ENCODE measurements around the gene CADM2.

The CADM2 gene

DNA sequence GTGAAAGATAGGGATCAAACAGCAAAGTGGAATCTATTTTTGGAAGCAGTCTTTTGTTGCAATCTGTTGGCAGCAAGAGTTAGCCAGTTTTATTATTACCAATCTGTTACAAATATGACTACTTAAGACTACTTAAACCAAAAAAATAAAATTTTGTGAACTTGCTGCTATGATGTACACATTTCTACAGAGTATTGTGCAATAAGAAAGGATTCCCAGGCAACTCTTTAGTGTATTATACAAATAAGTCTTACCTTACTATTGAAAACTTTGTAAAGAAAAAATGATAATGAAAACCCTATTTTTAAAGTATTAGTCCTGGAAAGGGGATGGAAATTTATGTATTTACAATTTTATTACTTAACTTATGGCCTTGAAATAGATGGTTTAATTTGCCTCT, 44.7 kb downstream of the CADM2 start:
- TF ChIP-seq ZFX (IDR thresholded peaks at IDR 0.05): no peak
- TF ChIP-seq, protein P1, sequence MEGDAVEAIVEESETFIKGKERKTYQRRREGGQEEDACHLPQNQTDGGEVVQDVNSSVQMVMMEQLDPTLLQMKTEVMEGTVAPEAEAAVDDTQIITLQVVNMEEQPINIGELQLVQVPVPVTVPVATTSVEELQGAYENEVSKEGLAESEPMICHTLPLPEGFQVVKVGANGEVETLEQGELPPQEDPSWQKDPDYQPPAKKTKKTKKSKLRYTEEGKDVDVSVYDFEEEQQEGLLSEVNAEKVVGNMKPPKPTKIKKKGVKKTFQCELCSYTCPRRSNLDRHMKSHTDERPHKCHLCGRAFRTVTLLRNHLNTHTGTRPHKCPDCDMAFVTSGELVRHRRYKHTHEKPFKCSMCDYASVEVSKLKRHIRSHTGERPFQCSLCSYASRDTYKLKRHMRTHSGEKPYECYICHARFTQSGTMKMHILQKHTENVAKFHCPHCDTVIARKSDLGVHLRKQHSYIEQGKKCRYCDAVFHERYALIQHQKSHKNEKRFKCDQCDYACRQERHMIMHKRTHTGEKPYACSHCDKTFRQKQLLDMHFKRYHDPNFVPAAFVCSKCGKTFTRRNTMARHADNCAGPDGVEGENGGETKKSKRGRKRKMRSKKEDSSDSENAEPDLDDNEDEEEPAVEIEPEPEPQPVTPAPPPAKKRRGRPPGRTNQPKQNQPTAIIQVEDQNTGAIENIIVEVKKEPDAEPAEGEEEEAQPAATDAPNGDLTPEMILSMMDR (conservative IDR thresholded peaks at IDR 0.05): no peak
- H3K27ac ChIP-seq: no peak overlapping the region

DNA sequence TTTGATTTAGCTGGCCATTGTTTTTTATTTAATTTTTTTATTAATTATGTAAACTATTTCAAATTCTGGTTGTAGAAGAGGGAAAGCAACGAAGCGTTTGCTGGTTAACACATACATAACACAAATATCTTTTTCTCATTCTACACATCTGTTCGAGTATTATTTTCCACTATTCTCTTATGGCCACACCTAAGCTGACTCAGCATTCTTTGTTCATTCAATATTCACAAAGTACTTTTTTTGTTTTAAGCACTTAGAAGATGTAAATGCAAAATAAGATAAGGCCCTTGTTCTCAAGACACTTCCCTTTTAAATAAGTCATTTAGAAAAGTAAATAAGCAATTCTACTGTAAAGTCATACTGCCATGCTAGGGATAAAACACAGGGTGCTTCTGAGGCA, 45.4 kb downstream of the CADM2 start:
- H3K27ac ChIP-seq: no peak overlapping the region
- no peak for TF ChIP-seq ZFX (IDR thresholded peaks at IDR 0.05)
- TF ChIP-seq, protein P1 (conservative IDR thresholded peaks at IDR 0.05): no peak

DNA sequence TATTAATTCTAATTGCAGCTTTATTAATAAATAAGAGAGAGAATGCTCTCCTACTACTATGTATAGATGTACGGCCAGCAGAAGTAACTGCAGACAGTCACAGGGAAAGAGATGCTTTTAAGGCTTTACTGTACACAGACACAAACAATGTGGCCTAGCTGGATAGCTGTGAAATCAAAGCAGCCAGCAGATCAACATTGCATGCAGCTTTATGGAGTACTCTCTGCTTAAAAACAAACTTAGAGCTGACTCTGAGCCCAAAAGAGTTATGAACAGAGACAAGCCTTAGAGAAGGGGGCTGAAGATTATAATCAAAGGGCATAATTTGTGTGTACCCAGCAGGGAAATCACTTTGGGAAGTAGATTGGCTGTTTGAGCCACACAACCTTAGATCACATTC, 47.2 kb downstream of the CADM2 start:
- H3K27ac ChIP-seq: no peak overlapping the region; the same call in 1 of the 2 replicates
- TF ChIP-seq, protein P1 (conservative IDR thresholded peaks at IDR 0.05): no peak
- no peak for TF ChIP-seq ZFX (IDR thresholded peaks at IDR 0.05)

DNA sequence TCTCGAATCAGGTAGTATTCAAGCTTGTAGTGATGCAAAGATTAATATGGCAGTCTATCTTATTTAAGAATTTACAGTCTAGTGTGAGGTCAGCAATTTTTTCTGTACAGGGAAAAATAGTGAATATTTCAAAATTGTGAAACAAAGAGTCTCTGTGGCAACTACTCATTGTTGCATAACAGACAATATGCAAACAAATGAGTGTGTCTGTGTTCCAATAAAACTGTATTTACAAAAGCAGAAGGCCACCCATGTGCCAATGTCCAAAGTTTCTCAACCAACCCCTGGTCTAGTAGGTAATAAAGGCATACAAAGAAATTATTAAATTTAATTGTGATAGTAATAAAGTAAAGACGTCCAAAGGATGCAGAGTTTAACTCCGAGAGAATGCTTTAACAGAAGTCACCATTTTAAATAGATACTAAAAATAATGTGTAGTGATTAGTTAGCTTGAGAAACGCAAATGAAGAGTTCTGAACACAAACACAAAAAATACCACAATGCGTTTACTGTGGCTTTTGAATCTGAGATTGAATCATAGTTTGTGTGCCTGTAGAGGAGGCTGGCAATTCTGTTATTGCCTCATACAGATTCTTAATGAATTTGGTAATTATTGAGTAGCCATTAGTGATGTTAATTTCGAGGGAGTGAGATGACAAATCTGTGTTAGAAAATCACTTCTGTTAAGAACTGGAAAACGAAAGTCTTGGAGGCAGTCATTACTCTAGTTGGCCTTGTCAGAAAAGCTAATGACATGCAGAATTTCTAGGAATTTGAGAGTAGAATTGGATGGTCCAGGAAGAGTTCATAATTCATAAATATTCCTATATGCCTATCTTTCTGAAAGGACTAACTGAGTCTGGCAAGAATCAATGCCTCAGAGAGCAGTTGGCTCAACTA, 48.7 kb downstream of the CADM2 start:
- TF ChIP-seq, protein P1 (conservative IDR thresholded peaks at IDR 0.05): no peak
- TF ChIP-seq ZFX (IDR thresholded peaks at IDR 0.05): no peak
- no peak overlapping the region for H3K27ac ChIP-seq

DNA sequence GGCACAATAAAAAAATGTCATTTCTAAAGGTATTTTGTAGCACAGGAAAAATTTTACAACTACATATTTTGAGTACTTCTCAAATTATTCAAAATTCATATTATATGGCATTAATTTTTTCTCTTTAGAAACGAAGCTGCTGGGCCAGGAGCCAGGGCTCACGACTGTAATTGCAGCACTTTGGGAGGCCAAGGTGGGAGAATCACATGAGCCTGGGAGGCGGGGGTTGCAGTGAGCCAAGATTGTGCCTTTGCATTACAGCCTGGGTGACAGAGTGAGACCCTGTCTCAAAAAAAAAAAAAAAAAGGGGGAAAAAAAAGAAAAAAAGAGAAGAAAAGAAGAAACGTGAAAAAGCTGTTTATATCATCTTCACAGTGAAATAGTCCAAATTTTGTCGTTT, 62.0 kb downstream of the CADM2 start:
- no peak for TF ChIP-seq ZFX (IDR thresholded peaks at IDR 0.05)
- TF ChIP-seq, protein P1 (conservative IDR thresholded peaks at IDR 0.05): no peak
- H3K27ac ChIP-seq: no peak overlapping the region

DNA sequence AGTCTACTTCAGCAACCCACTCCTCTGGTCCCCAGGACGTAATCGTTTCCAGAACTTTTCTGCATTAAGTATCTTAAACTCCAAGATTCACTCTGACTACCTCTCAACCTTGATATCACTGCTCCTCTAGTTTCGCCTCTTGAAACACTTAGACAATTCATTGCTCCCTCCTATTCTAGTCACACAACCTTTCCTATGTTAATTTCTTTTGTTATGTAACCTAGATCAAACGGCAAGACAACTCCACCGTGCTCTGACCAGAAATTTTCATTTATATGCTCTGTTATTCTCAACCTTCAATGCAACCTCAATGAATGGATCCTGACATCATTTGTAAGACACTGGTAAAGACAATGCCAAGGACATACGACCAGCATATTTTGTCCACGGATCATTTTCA, 71.3 kb downstream of the CADM2 start:
- H3K27ac ChIP-seq: no peak overlapping the region
- TF ChIP-seq, protein P1 (conservative IDR thresholded peaks at IDR 0.05): no peak
- no peak for TF ChIP-seq ZFX (IDR thresholded peaks at IDR 0.05)

DNA sequence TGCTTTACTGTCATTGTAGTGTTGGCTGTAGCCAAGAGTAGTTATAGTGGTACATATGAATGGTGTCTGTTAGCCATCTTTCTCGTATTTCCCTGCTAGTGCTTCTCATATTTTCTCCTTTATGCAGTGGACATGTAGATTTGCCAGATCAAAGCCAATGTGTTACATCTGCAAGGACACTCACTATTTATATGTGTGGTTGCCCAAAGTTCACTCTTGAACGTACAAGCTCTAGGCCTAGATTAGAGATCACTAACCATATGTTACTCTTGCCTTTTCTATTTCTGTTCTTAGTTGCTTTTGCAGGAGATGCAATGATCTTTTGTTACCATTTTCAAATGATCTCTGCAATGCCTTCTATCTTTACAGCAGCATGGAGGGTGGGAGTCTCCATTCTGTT, 78.4 kb downstream of the CADM2 start:
- H3K27ac ChIP-seq: no peak overlapping the region
- TF ChIP-seq, protein P1 (conservative IDR thresholded peaks at IDR 0.05): no peak
- TF ChIP-seq ZFX (IDR thresholded peaks at IDR 0.05): no peak
